Cardiac fibroblast (primary cell): ENCODE measurements around the gene SUSD1.

Source experiments
- DNase-seq, 2 donors: peaks; one replicate each; pipeline versions ENCODE4 v3.0.0 to v3.0.0-alpha.2; 2010; ENCODE audit warnings: low read depth in 2 of 2
- H3K4me3 ChIP-seq, 2 donors: replicated peaks in 1 of 2; 1 replicate in 1 of 2; 2 replicates in 1 of 2; pipeline ENCODE4 v1.5.1; 2011; ENCODE audit warnings: low read depth in 2 of 2, low read length in 2 of 2, mild to moderate bottlenecking in 2 of 2, moderate library complexity in 1 of 2
- CTCF ChIP-seq: IDR thresholded peaks from one replicate; pipeline ENCODE4 v1.5.1; 2011; ENCODE audit warnings: low read depth, mild to moderate bottlenecking, low read length, inconsistent platforms

The SUSD1 gene

GRCh38 chr9:111997831-111998230 is 177.3 kb downstream of the SUSD1 start:
- no peak for DNase-seq
- no peak overlapping the region for H3K4me3 ChIP-seq
- TF ChIP-seq CTCF, result no peak

GRCh38 chr9:111994831-111995458 is 180.2 kb downstream of the SUSD1 start:
- no peak for TF ChIP-seq CTCF

GRCh38 chr9:111993319-111993718 is 181.8 kb downstream of the SUSD1 start:
- H3K4me3 ChIP-seq, result no peak overlapping the region
- no peak for TF ChIP-seq CTCF
- DNase-seq, result no peak

More at GRCh38 chr9:111994831-111995458, 180.2 kb downstream of the SUSD1 start:
- no peak for DNase-seq
- no peak overlapping the region for H3K4me3 ChIP-seq

- TF ChIP-seq CTCF, result no peak
- DNase-seq, result peak; percentile 35 to 83
- H3K4me3 ChIP-seq, result no peak overlapping the region
Observed at GRCh38 chr9:111992523-111992922, 182.6 kb downstream of the SUSD1 start.

GRCh38 chr9:111991179-111991578 is 183.9 kb downstream of the SUSD1 start:
- TF ChIP-seq CTCF, result no peak
- DNase-seq, result no peak
- no peak overlapping the region for H3K4me3 ChIP-seq
